HEK293 (cell line): ENCODE results near the gene TPRX2.

ENCODE experiments used
- CTCF ChIA-PET: fragments of 350-600 bp; formaldehyde crosslinking; extraction: SDS; loops from one replicate; lab custom pipeline; 2021; ENCODE audit warnings: antibody characterized with exemption; lab: Yijun Ruan, JAX
- POLR2A ChIA-PET: fragments of 300-600 bp; formaldehyde crosslinking; extraction: SDS; loops from one replicate; lab custom pipeline; 2020; ENCODE audit warnings: antibody characterized with exemption, inconsistent platforms; lab: Yijun Ruan, JAX
- H3K27ac ChIP-seq: fragments of 200-500 bp; sonication (Bioruptor generic); 2 replicates; pipeline ENCODE4 v1.5.1; 2014; ENCODE audit warnings: low read depth, low read length, control low read depth, inconsistent platforms; ENCODE audit errors: extremely low read depth
- H3K36me3 ChIP-seq, 2 experiments: fragments of 200-500 bp in 1 of 2; sonication (Bioruptor generic) in 1 of 2; 1 replicate in 1 of 2; 2 replicates in 1 of 2; pipeline ENCODE4 v1.5.1; 2014 to 2017; ENCODE audit warnings: inconsistent platforms in 2 of 2, low read length in 2 of 2; ENCODE audit not compliant: control insufficient read depth in 2 of 2, insufficient read depth in 1 of 2
- H3K4me1 ChIP-seq: fragments of 200-500 bp; sonication (Bioruptor generic); 2 replicates; pipeline ENCODE4 v1.5.1; 2014; ENCODE audit warnings: mild to moderate bottlenecking, low read length, inconsistent platforms; ENCODE audit not compliant: control insufficient read depth, insufficient read depth
- H3K4me3 ChIP-seq: 2 replicates; pipeline ENCODE4 v1.5.1; 2011; ENCODE audit warnings: low read depth, mild to moderate bottlenecking, control low read depth, low read length, moderate library complexity
- H3K9me3 ChIP-seq: fragments of 200-500 bp; sonication (Bioruptor generic); 2 replicates; pipeline ENCODE4 v1.5.1; 2014; ENCODE audit warnings: low read depth, low read length, inconsistent platforms; ENCODE audit not compliant: control insufficient read depth, insufficient read depth
- MEIS1 ChIP-seq: sonication (generic); formaldehyde crosslinking; IDR thresholded peaks from 2 replicates; pipeline ENCODE4 v1.8.1; 2022; ENCODE audit warnings: missing genetic modification reagents, mild to moderate bottlenecking, borderline replicate concordance
- TRIM28 ChIP-seq: IDR thresholded peaks from 2 replicates; pipeline ENCODE4 v1.6.1; 2011; ENCODE audit warnings: low read length, control low read depth, borderline replicate concordance
- ZEB2 ChIP-seq: fragments of 450-650 bp; formaldehyde crosslinking; IDR thresholded peaks from 2 replicates; pipeline ENCODE4 v1.5.1; 2016; ENCODE audit warnings: missing biosample characterization, missing genetic modification characterization
- ZNF157 ChIP-seq: fragments of 450-650 bp; formaldehyde crosslinking; IDR thresholded peaks from 2 replicates; pipeline ENCODE4 v1.5.1; 2016; ENCODE audit warnings: missing biosample characterization, missing genetic modification characterization
- ZNF2 ChIP-seq: fragments of 450-650 bp; formaldehyde crosslinking; IDR thresholded peaks from 2 replicates; pipeline ENCODE4 v1.5.1; 2016; ENCODE audit warnings: missing biosample characterization, missing genetic modification characterization
- ZNF324 ChIP-seq: fragments of 450-650 bp; formaldehyde crosslinking; IDR thresholded peaks from 2 replicates; pipeline ENCODE4 v1.5.1; 2016; ENCODE audit warnings: missing biosample characterization, missing genetic modification characterization
- ZNF366 ChIP-seq: fragments of 450-650 bp; formaldehyde crosslinking; conservative IDR thresholded peaks from 2 replicates; pipeline ENCODE4 v1.5.1; 2016; ENCODE audit warnings: missing biosample characterization, missing genetic modification characterization
- ZNF37A ChIP-seq: fragments of 450-650 bp; IDR thresholded peaks from 2 replicates; pipeline ENCODE4 v1.5.1; 2018; ENCODE audit warnings: missing biosample characterization, missing genetic modification characterization
- ZNF423 ChIP-seq: fragments of 450-650 bp; formaldehyde crosslinking; IDR thresholded peaks from 2 replicates; pipeline ENCODE4 v1.5.1; 2016; ENCODE audit warnings: missing biosample characterization, missing genetic modification characterization
- ZNF514 ChIP-seq: fragments of 450-650 bp; formaldehyde crosslinking; IDR thresholded peaks from 2 replicates; pipeline ENCODE4 v1.5.1; 2016; ENCODE audit warnings: missing biosample characterization, missing genetic modification characterization
- ZNF621 ChIP-seq: fragments of 450-650 bp; formaldehyde crosslinking; IDR thresholded peaks from 2 replicates; pipeline ENCODE4 v1.5.1; 2017; ENCODE audit warnings: missing biosample characterization, missing genetic modification characterization
- ZNF629 ChIP-seq: fragments of 450-650 bp; formaldehyde crosslinking; IDR thresholded peaks from 2 replicates; pipeline ENCODE4 v1.5.1; 2017; ENCODE audit warnings: missing biosample characterization, missing genetic modification characterization
- TF ChIP-seq, protein P1 (sequence below): fragments of 450-650 bp; IDR thresholded peaks from 2 replicates; pipeline ENCODE4 v1.5.1; 2018; ENCODE audit warnings: missing biosample characterization, missing genetic modification characterization
- TF ChIP-seq, protein P2 (sequence below): fragments of 450-650 bp; formaldehyde crosslinking; conservative IDR thresholded peaks from 2 replicates; pipeline ENCODE4 v1.5.1; 2016; ENCODE audit warnings: low read depth, missing biosample characterization, missing genetic modification characterization
- TF ChIP-seq, protein P3 (sequence below): fragments of 450-650 bp; formaldehyde crosslinking; IDR thresholded peaks from 2 replicates; pipeline ENCODE4 v1.5.1; 2016; ENCODE audit warnings: missing biosample characterization, missing genetic modification characterization
- TF ChIP-seq, protein P4 (sequence below): fragments of 450-650 bp; formaldehyde crosslinking; conservative IDR thresholded peaks from 2 replicates; pipeline ENCODE4 v1.5.1; 2016; ENCODE audit warnings: low read depth, missing biosample characterization, missing genetic modification characterization
- TF ChIP-seq, protein P5 (sequence below): fragments of 450-650 bp; formaldehyde crosslinking; IDR thresholded peaks from 2 replicates; pipeline ENCODE4 v1.5.1; 2017; ENCODE audit warnings: missing biosample characterization, missing genetic modification characterization
- TF ChIP-seq, protein P6 (sequence below): fragments of 450-650 bp; formaldehyde crosslinking; IDR thresholded peaks from 2 replicates; pipeline ENCODE4 v1.5.1; 2016; ENCODE audit warnings: missing biosample characterization, missing genetic modification characterization

The TPRX2 gene

DNA sequence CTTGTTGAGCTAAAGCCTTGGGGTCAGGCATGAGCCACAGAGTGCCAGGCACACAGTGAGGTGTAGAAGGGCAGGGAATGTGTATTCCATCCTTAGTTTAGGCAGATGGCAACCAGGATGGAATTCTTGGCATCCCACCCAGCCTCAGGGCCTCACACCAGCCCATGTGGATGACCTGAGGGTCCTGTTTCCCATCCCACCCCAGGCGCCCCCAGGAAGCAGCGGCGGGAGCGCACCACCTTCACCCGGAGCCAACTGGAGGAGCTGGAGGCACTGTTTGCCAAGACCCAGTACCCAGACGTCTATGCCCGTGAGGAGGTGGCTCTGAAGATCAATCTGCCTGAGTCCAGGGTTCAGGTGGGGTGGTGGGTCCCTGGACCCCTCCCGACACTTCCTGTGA, 23.0 kb upstream of the TPRX2 start:
- Histone ChIP-seq H3K36me3 (no peaks in the 10 kb centered on the region), H3K4me1 (no peaks in the 10 kb centered on the region)
- TF ChIP-seq ZNF629 (tag by site-specific recombination) (no peak), ZNF324 (tag by site-specific recombination) (no peak), ZNF621 (tag by site-specific recombination) (no peak), ZEB2 (tag by site-specific recombination) (no peak), ZNF423 (tag by site-specific recombination) (no peak)
- TF ChIP-seq, protein P1, sequence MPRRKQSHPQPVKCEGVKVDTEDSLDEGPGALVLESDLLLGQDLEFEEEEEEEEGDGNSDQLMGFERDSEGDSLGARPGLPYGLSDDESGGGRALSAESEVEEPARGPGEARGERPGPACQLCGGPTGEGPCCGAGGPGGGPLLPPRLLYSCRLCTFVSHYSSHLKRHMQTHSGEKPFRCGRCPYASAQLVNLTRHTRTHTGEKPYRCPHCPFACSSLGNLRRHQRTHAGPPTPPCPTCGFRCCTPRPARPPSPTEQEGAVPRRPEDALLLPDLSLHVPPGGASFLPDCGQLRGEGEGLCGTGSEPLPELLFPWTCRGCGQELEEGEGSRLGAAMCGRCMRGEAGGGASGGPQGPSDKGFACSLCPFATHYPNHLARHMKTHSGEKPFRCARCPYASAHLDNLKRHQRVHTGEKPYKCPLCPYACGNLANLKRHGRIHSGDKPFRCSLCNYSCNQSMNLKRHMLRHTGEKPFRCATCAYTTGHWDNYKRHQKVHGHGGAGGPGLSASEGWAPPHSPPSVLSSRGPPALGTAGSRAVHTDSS (tag by site-specific recombination) = no peak
- TF ChIP-seq, protein P2, sequence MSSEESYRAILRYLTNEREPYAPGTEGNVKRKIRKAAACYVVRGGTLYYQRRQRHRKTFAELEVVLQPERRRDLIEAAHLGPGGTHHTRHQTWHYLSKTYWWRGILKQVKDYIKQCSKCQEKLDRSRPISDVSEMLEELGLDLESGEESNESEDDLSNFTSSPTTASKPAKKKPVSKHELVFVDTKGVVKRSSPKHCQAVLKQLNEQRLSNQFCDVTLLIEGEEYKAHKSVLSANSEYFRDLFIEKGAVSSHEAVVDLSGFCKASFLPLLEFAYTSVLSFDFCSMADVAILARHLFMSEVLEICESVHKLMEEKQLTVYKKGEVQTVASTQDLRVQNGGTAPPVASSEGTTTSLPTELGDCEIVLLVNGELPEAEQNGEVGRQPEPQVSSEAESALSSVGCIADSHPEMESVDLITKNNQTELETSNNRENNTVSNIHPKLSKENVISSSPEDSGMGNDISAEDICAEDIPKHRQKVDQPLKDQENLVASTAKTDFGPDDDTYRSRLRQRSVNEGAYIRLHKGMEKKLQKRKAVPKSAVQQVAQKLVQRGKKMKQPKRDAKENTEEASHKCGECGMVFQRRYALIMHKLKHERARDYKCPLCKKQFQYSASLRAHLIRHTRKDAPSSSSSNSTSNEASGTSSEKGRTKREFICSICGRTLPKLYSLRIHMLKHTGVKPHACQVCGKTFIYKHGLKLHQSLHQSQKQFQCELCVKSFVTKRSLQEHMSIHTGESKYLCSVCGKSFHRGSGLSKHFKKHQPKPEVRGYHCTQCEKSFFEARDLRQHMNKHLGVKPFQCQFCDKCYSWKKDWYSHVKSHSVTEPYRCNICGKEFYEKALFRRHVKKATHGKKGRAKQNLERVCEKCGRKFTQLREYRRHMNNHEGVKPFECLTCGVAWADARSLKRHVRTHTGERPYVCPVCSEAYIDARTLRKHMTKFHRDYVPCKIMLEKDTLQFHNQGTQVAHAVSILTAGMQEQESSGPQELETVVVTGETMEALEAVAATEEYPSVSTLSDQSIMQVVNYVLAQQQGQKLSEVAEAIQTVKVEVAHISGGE (tag by site-specific recombination) = no peak
- TF ChIP-seq, all 188 proteins: peak for 0
- no peak overlapping the region for H3K4me3 ChIP-seq
- no peaks in the 10 kb centered on the region for H3K9me3 ChIP-seq
- POLR2A ChIA-PET = no interaction called here
- no peak overlapping the region for H3K27ac ChIP-seq
- CTCF ChIA-PET = interaction anchor here (1.1 to 1.2 kb wide), 2 partner anchors 27 to 33 kb away, joined by 3 to 4 read pairs; no protein-coding TSS in a partner anchor

DNA sequence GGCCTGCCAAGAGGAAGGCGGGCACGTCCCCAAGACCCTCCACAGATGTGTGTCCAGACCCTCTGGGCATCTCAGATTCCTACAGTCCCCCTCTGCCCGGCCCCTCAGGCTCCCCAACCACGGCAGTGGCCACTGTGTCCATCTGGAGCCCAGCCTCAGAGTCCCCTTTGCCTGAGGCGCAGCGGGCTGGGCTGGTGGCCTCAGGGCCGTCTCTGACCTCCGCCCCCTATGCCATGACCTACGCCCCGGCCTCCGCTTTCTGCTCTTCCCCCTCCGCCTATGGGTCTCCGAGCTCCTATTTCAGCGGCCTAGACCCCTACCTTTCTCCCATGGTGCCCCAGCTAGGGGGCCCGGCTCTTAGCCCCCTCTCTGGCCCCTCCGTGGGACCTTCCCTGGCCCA, 19.6 kb upstream of the TPRX2 start:
- Histone ChIP-seq H3K4me3 (no peak overlapping the region), H3K4me1 (no peaks in the 10 kb centered on the region), H3K9me3 (no peaks in the 10 kb centered on the region), H3K27ac (no peak overlapping the region), H3K36me3 (no peaks in the 10 kb centered on the region)
- ChIA-PET CTCF (interaction anchor here (0.6 to 2.9 kb wide), 4 partner anchors 10 to 29 kb away, joined by 3 to 22 read pairs (median 8); no protein-coding TSS in a partner anchor), POLR2A (no interaction called here)
- TF ChIP-seq ZNF37A (no peak), ZNF514 (no peak), MEIS1 (CRISPR knock-in tag) (no peak), TRIM28 (no peak), ZNF157 (no peak), ZNF366 (tag by site-specific recombination) (no peak), ZNF2 (no peak)
- TF ChIP-seq, protein P3, sequence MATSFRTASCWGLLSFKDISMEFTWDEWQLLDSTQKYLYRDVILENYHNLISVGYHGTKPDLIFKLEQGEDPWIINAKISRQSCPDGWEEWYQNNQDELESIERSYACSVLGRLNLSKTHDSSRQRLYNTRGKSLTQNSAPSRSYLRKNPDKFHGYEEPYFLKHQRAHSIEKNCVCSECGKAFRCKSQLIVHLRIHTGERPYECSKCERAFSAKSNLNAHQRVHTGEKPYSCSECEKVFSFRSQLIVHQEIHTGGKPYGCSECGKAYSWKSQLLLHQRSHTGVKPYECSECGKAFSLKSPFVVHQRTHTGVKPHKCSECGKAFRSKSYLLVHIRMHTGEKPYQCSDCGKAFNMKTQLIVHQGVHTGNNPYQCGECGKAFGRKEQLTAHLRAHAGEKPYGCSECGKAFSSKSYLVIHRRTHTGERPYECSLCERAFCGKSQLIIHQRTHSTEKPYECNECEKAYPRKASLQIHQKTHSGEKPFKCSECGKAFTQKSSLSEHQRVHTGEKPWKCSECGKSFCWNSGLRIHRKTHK = no peak
- TF ChIP-seq, protein P4, sequence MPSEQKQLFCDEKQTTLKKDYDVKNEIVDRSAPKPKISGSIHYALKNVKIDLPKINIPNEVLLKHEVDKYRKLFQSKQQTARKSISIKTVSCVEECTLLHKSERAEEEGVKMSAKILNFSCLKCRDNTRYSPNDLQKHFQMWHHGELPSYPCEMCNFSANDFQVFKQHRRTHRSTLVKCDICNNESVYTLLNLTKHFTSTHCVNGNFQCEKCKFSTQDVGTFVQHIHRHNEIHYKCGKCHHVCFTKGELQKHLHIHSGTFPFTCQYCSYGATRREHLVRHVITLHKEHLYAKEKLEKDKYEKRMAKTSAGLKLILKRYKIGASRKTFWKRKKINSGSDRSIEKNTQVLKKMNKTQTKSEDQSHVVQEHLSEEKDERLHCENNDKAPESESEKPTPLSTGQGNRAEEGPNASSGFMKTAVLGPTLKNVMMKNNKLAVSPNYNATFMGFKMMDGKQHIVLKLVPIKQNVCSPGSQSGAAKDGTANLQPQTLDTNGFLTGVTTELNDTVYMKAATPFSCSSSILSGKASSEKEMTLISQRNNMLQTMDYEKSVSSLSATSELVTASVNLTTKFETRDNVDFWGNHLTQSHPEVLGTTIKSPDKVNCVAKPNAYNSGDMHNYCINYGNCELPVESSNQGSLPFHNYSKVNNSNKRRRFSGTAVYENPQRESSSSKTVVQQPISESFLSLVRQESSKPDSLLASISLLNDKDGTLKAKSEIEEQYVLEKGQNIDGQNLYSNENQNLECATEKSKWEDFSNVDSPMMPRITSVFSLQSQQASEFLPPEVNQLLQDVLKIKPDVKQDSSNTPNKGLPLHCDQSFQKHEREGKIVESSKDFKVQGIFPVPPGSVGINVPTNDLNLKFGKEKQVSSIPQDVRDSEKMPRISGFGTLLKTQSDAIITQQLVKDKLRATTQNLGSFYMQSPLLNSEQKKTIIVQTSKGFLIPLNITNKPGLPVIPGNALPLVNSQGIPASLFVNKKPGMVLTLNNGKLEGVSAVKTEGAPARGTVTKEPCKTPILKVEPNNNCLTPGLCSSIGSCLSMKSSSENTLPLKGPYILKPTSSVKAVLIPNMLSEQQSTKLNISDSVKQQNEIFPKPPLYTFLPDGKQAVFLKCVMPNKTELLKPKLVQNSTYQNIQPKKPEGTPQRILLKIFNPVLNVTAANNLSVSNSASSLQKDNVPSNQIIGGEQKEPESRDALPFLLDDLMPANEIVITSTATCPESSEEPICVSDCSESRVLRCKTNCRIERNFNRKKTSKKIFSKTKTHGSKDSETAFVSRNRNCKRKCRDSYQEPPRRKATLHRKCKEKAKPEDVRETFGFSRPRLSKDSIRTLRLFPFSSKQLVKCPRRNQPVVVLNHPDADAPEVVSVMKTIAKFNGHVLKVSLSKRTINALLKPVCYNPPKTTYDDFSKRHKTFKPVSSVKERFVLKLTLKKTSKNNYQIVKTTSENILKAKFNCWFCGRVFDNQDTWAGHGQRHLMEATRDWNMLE (tag by site-specific recombination) = no peak
- TF ChIP-seq, protein P5, sequence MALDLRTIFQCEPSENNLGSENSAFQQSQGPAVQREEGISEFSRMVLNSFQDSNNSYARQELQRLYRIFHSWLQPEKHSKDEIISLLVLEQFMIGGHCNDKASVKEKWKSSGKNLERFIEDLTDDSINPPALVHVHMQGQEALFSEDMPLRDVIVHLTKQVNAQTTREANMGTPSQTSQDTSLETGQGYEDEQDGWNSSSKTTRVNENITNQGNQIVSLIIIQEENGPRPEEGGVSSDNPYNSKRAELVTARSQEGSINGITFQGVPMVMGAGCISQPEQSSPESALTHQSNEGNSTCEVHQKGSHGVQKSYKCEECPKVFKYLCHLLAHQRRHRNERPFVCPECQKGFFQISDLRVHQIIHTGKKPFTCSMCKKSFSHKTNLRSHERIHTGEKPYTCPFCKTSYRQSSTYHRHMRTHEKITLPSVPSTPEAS (tag by site-specific recombination) = no peak
- TF ChIP-seq, protein P6, sequence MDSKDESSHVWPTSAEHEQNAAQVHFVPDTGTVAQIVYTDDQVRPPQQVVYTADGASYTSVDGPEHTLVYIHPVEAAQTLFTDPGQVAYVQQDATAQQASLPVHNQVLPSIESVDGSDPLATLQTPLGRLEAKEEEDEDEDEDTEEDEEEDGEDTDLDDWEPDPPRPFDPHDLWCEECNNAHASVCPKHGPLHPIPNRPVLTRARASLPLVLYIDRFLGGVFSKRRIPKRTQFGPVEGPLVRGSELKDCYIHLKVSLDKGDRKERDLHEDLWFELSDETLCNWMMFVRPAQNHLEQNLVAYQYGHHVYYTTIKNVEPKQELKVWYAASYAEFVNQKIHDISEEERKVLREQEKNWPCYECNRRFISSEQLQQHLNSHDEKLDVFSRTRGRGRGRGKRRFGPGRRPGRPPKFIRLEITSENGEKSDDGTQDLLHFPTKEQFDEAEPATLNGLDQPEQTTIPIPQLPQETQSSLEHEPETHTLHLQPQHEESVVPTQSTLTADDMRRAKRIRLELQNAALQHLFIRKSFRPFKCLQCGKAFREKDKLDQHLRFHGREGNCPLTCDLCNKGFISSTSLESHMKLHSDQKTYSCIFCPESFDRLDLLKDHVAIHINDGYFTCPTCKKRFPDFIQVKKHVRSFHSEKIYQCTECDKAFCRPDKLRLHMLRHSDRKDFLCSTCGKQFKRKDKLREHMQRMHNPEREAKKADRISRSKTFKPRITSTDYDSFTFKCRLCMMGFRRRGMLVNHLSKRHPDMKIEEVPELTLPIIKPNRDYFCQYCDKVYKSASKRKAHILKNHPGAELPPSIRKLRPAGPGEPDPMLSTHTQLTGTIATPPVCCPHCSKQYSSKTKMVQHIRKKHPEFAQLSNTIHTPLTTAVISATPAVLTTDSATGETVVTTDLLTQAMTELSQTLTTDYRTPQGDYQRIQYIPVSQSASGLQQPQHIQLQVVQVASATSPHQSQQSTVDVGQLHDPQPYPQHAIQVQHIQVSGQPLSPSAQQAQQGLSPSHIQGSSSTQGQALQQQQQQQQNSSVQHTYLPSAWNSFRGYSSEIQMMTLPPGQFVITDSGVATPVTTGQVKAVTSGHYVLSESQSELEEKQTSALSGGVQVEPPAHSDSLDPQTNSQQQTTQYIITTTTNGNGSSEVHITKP = no peak
